ENCODE measurements around the gene TMEM214. TPM values are rescaled to one million over a fixed set of nuclear protein-coding genes. Genes with fewer than 3 reads are reported as not detected.

Gene TMEM214
- total RNA-seq, 1 experiment from 2014 or later = 55.3 TPM

GRCh38 chr2:27076323-27076722 is 43.6 kb downstream of the TMEM214 start:
- no peak overlapping the region for H4K91ac ChIP-seq (ENCODE audit: insufficient read length, low read depth, low read length)
- no peaks in the 10 kb centered on the region for H3K79me2 ChIP-seq (ENCODE audit: insufficient read depth, low read length)
- H3K14ac ChIP-seq (ENCODE audit: insufficient read depth, low read length) = no peak overlapping the region
- no peak overlapping the region for H3K18ac ChIP-seq (ENCODE audit: insufficient read length, low read depth, low read length)
- no peak overlapping the region for H3K4ac ChIP-seq (ENCODE audit: low read depth, low read length)
- no peak overlapping the region for H3K4me3 Mint-ChIP-seq
- no peak overlapping the region for H2BK120ac ChIP-seq (ENCODE audit: low read depth, low read length, poor library complexity, severe bottlenecking)
- H4K8ac ChIP-seq (replicated peaks; ENCODE audit: insufficient read length, low read depth, low read length) = no peak overlapping the region
- H3K27ac Mint-ChIP-seq = no peak overlapping the region
- no peak overlapping the region for H2BK15ac ChIP-seq (ENCODE audit: low read depth, low read length)
- peaks cover 7% of the 10 kb centered on the region for H3K23me2 ChIP-seq (ENCODE audit: insufficient read length, low read depth, low read length, poor library complexity, severe bottlenecking)
- no peaks in the 10 kb centered on the region for H3K27me3 ChIP-seq (ENCODE audit: insufficient read depth, low read length)
- TF ChIP-seq, protein P1, sequence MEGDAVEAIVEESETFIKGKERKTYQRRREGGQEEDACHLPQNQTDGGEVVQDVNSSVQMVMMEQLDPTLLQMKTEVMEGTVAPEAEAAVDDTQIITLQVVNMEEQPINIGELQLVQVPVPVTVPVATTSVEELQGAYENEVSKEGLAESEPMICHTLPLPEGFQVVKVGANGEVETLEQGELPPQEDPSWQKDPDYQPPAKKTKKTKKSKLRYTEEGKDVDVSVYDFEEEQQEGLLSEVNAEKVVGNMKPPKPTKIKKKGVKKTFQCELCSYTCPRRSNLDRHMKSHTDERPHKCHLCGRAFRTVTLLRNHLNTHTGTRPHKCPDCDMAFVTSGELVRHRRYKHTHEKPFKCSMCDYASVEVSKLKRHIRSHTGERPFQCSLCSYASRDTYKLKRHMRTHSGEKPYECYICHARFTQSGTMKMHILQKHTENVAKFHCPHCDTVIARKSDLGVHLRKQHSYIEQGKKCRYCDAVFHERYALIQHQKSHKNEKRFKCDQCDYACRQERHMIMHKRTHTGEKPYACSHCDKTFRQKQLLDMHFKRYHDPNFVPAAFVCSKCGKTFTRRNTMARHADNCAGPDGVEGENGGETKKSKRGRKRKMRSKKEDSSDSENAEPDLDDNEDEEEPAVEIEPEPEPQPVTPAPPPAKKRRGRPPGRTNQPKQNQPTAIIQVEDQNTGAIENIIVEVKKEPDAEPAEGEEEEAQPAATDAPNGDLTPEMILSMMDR (conservative IDR thresholded peaks at IDR 0.05) = no peak
- H3K23ac ChIP-seq (ENCODE audit: insufficient read length, low read depth, low read length) = no peak overlapping the region
- H3K27ac ChIP-seq (ENCODE audit: insufficient read length, low read depth, low read length) = no peak overlapping the region
- H2AK5ac ChIP-seq (ENCODE audit: insufficient read length, low read length) = no peak overlapping the region
- no peak overlapping the region for H2BK12ac ChIP-seq (ENCODE audit: insufficient read length, low read depth, low read length)
- DNase-seq = no peak
- no CpG with 5 or more reads among the region's 4 CpGs for WGBS (ENCODE audit: extremely low coverage, insufficient read length, low lambda C conversion rate)
- no peak overlapping the region for H4K5ac ChIP-seq (ENCODE audit: insufficient read length, low read depth, low read length)
- peaks cover 19 to 35% of the 10 kb centered on the region in 2 experiments for H3K4me1 Mint-ChIP-seq
- H3K4me1 ChIP-seq (ENCODE audit: insufficient read depth, low read length) = no peaks in the 10 kb centered on the region
- H3K27me3 Mint-ChIP-seq (ENCODE audit: low read depth) = peaks cover 20% of the 10 kb centered on the region
- H3K9me3 Mint-ChIP-seq = no peaks in the 10 kb centered on the region
- H3K36me3 Mint-ChIP-seq (ENCODE audit: insufficient read depth in 1 of 3, low read depth in 3 of 3) = no peaks in the 10 kb centered on the region
- H4K20me1 ChIP-seq (ENCODE audit: control insufficient read depth, insufficient read depth, insufficient read length) = no peaks in the 10 kb centered on the region
- no peak overlapping the region for H3T11ph ChIP-seq (ENCODE audit: low read length)
- H3K79me1 ChIP-seq (ENCODE audit: insufficient read depth, low read depth, low read length, poor library complexity, severe bottlenecking) = no peaks in the 10 kb centered on the region
- no peak overlapping the region for H3K9ac ChIP-seq (ENCODE audit: extremely low read depth, insufficient read length, low read length)
- no peak overlapping the region for H2BK20ac ChIP-seq (ENCODE audit: low read depth, low read length, poor library complexity, severe bottlenecking)
- no peak overlapping the region for H2BK5ac ChIP-seq (ENCODE audit: insufficient read length, low read length)
- H3K56ac ChIP-seq (ENCODE audit: insufficient read length, low read depth, low read length) = no peak overlapping the region
- H3K9me3 ChIP-seq (ENCODE audit: control insufficient read depth, low read depth, low read length) = no peaks in the 10 kb centered on the region
- H2AFZ ChIP-seq (ENCODE audit: low read length) = no peak overlapping the region
- no peak overlapping the region for H3K4me2 ChIP-seq (ENCODE audit: insufficient read depth, insufficient read length, low read length)
